Activated B cell treated with CpG ODN at 0.5 μM for 24 hours (primary cell): ENCODE data around the gene SLC6A6. TPM values are rescaled to one million over a fixed set of nuclear protein-coding genes. Genes with fewer than 3 reads are reported as not detected.

ENCODE experiments used
- ATAC-seq: fragments of 200-7000 bp; cut with Tn5 transposase; one replicate; pipeline ENCODE4 v1.10.0; 2021; ENCODE audit warnings: low read depth, mild to moderate bottlenecking, moderate library complexity
- CTCF ChIA-PET: fragments of 350-600 bp; sonication (Branson Sonifier 250); formaldehyde crosslinking; loops from one replicate; lab custom pipeline; 2021; ENCODE audit warnings: antibody characterized with exemption; lab: Charles Lee
- POLR2A ChIA-PET: fragments of 350-600 bp; sonication (Branson Sonifier 250); formaldehyde crosslinking; loops from one replicate; lab custom pipeline; 2021; ENCODE audit warnings: antibody characterized with exemption; lab: Charles Lee
- DNase-seq: peaks from one replicate; pipeline ENCODE4 v3.0.0; 2022
- H3K27ac Mint-ChIP-seq: one replicate; pipeline ENCODE4 v1.8.0; 2020; ENCODE audit warnings: mixed read lengths
- H3K27me3 Mint-ChIP-seq: one replicate; pipeline ENCODE4 v1.8.0; 2021; ENCODE audit warnings: mixed read lengths
- H3K36me3 Mint-ChIP-seq: one replicate; pipeline ENCODE4 v1.8.0; 2021; ENCODE audit warnings: low read depth, mixed read lengths
- H3K4me1 Mint-ChIP-seq: one replicate; pipeline ENCODE4 v1.8.0; 2021; ENCODE audit warnings: mixed read lengths
- H3K4me3 Mint-ChIP-seq: one replicate; pipeline ENCODE4 v1.8.0; 2020; ENCODE audit warnings: mild to moderate bottlenecking, mixed read lengths
- H3K9me3 Mint-ChIP-seq: one replicate; pipeline ENCODE4 v1.8.0; 2020; ENCODE audit warnings: mixed read lengths
- intact Hi-C: fragments of 100-400 bp; cut with micrococcal nuclease; formaldehyde crosslinking; loops from one replicate; pipeline ENCODE4 v1.15.1; 2024
- total RNA-seq: library from RNA; stranded (reverse); gene quantifications from 2 replicates; pipeline ENCODE4 v1.2.3, GENCODE V29; 2022
- TF ChIP-seq, protein P1 (sequence below): fragments of 200-600 bp; IDR thresholded peaks from one replicate; pipeline ENCODE4 v1.8.0; 2022; ENCODE audit warnings: antibody characterized with exemption, mild to moderate bottlenecking

Gene SLC6A6
- total RNA-seq, 1 donor from 2014 or later: 67.3 TPM

DNA sequence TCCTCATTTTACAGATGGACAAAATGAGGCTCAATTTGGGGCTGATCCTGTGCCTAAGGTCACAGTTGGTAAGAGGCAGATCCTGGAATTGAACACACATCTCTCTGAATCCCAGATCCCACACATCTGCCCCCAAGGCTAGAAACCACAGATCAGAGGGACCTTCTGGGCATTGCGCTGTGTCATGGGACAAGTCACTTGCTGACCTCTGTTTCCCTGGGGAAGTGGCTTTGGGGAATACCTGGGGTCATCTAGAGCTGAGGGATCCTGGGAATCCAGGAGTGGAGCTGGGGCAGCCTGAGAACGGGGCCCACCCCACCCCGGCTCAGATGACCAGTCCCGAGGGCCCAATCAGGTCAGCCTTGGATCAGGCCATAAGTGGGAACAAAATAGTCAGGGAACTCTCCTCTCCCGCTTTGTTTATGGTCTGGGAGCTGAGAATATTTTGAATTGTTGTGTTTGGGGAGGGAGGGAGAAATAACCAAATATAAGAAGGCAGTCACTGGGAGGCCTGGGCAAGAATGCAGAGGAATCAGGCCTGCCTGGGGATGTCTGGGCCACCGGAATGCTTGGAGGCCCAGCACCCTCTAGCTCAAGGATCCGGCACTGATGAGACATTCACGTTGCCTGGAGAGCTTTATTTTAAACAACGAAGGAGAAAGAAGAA is 8.8 kb upstream of the SLC6A6 start:
- no peak overlapping the region for H3K4me3 Mint-ChIP-seq
- intact Hi-C loops: no loop called here
- ATAC-seq (no peak), DNase-seq (no peak)
- no peaks in the 10 kb centered on the region for H3K9me3 Mint-ChIP-seq
- TF ChIP-seq, protein P1, sequence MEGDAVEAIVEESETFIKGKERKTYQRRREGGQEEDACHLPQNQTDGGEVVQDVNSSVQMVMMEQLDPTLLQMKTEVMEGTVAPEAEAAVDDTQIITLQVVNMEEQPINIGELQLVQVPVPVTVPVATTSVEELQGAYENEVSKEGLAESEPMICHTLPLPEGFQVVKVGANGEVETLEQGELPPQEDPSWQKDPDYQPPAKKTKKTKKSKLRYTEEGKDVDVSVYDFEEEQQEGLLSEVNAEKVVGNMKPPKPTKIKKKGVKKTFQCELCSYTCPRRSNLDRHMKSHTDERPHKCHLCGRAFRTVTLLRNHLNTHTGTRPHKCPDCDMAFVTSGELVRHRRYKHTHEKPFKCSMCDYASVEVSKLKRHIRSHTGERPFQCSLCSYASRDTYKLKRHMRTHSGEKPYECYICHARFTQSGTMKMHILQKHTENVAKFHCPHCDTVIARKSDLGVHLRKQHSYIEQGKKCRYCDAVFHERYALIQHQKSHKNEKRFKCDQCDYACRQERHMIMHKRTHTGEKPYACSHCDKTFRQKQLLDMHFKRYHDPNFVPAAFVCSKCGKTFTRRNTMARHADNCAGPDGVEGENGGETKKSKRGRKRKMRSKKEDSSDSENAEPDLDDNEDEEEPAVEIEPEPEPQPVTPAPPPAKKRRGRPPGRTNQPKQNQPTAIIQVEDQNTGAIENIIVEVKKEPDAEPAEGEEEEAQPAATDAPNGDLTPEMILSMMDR: no peak
- CTCF ChIA-PET: no interaction called here
- H3K27me3 Mint-ChIP-seq: peaks cover 2% of the 10 kb centered on the region
- POLR2A ChIA-PET: interaction anchor here (0.8 kb wide), 1 partner anchor 9 kb away, joined by 4 read pairs; the partner anchor contains the start of gene SLC6A6
- H3K27ac Mint-ChIP-seq: no peak overlapping the region
- H3K4me1 Mint-ChIP-seq: peaks cover 24% of the 10 kb centered on the region
- H3K36me3 Mint-ChIP-seq: no peaks in the 10 kb centered on the region

DNA sequence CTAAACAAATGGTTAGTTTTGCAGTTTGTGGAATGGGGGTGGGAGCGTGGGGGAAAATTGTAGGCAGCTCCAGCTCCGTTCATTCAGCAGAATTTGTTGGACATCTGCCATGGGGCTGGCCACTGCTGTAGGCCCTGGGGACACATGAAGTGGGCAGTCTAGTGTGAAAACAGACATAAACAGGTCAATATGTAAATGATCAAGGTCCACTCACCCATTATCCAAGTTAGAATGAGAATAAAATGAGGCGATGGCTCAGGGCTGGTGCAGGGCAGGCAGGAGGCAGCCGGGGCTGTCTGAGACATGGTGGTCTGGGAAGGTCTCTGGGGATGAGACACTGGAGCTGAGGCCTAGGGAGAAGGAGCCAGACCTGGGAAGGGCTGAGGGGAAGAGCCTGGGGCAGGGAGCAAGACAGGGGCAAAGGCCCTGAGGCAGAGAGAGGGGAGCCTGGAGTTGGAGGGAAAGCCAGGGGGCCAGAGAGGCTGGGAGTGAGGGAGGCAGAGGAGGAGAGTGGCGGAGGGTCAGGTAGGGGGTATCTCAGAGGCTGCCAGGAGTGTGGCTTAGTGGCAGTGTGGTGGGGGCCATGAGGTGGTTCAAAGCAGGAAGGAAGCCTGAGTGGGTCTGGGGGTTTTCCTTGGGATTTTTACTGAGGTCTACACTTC is 6.2 kb upstream of the SLC6A6 start:
- POLR2A ChIA-PET: no interaction called here
- Mint-ChIP-seq H3K27me3 (no peaks in the 10 kb centered on the region), H3K4me3 (no peak overlapping the region), H3K27ac (no peak overlapping the region), H3K36me3 (no peaks in the 10 kb centered on the region), H3K9me3 (no peaks in the 10 kb centered on the region), H3K4me1 (peaks cover 20% of the 10 kb centered on the region)
- ATAC-seq (no peak), DNase-seq (no peak)
- TF ChIP-seq, protein P1: no peak
- CTCF ChIA-PET: no interaction called here
- intact Hi-C loops: no loop called here

- Mint-ChIP-seq H3K9me3 (no peaks in the 10 kb centered on the region), H3K4me1 (peaks cover 28% of the 10 kb centered on the region), H3K36me3 (no peaks in the 10 kb centered on the region), H3K27ac (no peak overlapping the region), H3K27me3 (no peaks in the 10 kb centered on the region), H3K4me3 (no peak overlapping the region)
- DNase-seq (no peak), ATAC-seq (no peak)
- TF ChIP-seq, protein P1: no peak
- ChIA-PET CTCF (no interaction called here), POLR2A (interaction anchor here (16.3 kb wide), 1 partner anchor 31 kb away, joined by 377 read pairs; no protein-coding TSS in a partner anchor)
- intact Hi-C loops: no loop called here
These were observed 5.4 kb upstream of the SLC6A6 start for GRCh38 chr3:14397046-14397445.

DNA sequence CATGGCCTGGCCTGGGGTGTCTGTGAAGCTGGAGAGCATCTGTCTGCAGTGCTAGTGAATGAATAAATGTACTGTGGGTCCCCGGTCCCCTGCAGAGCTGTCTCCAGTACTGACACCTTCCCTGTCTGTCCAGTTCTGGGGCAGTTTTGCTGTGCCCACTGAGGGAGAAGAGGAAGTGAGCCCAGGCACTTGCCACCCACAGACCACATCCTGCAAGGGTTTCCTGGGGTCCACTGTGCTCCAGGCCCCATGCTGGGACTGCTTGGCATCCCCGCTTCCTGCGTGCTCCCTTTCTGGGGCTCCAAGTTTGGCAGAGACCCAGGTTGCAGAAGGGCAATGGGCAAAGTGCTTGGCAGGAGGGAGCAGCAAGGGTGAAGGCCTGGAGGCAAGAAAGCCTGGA is 4.9 kb upstream of the SLC6A6 start:
- ATAC-seq (no peak), DNase-seq (no peak)
- ChIA-PET CTCF (no interaction called here), POLR2A (interaction anchor here (16.3 kb wide), 1 partner anchor 30 kb away, joined by 377 read pairs; no protein-coding TSS in a partner anchor)
- TF ChIP-seq, protein P1: no peak
- no peaks in the 10 kb centered on the region for H3K9me3 Mint-ChIP-seq
- no peaks in the 10 kb centered on the region for H3K27me3 Mint-ChIP-seq
- intact Hi-C loops: no loop called here
- peaks cover 30% of the 10 kb centered on the region for H3K4me1 Mint-ChIP-seq
- H3K36me3 Mint-ChIP-seq: no peaks in the 10 kb centered on the region
- no peak overlapping the region for H3K27ac Mint-ChIP-seq
- no peak overlapping the region for H3K4me3 Mint-ChIP-seq
